ENCODE results near the gene BMAL1. TPM values are rescaled to one million over a fixed set of nuclear protein-coding genes. Genes with fewer than 3 reads are reported as not detected.
"Not testable (repeated sequence)": the region's sequence is repeated elsewhere in the genome, so short reads cannot be mapped to it uniquely, and the experiment has no call there.

BMAL1 gene
- total RNA-seq, 2 experiments from 2014 or later, result 36.0 to 41.0 TPM

GRCh38 chr11:13388741-13389140 lies 111.2 kb downstream of the BMAL1 start:
- ChIA-PET CTCF (interaction anchor here (0.9 kb wide), 1 partner anchor 71 kb away, joined by 5 read pairs; no protein-coding TSS in a partner anchor), POLR2A (no interaction called here)
- H3K4me3 Mint-ChIP-seq, result no peak overlapping the region
- H3K27ac Mint-ChIP-seq, result no peak overlapping the region
- peaks cover 50% of the 10 kb centered on the region for H3K36me3 Mint-ChIP-seq (ENCODE audit: low read depth)
- no peaks in the 10 kb centered on the region for H3K4me1 Mint-ChIP-seq
- H3K27me3 Mint-ChIP-seq, result no peaks in the 10 kb centered on the region
- H3K9me3 Mint-ChIP-seq, result no peaks in the 10 kb centered on the region
- no peak for DNase-seq

GRCh38 chr11:13391217-13391616 lies 113.6 kb downstream of the BMAL1 start:
- ChIA-PET POLR2A (no interaction called here), CTCF (no interaction called here)
- peaks cover 48% of the 10 kb centered on the region for H3K36me3 Mint-ChIP-seq (ENCODE audit: low read depth)
- no peaks in the 10 kb centered on the region for H3K4me1 Mint-ChIP-seq
- H3K27ac Mint-ChIP-seq, result no peak overlapping the region
- H3K4me3 Mint-ChIP-seq, result no peak overlapping the region
- no peaks in the 10 kb centered on the region for H3K27me3 Mint-ChIP-seq
- H3K9me3 Mint-ChIP-seq, result no peaks in the 10 kb centered on the region
- DNase-seq, result no peak

- H3K4me3 Mint-ChIP-seq, H3K27ac Mint-ChIP-seq, CTCF ChIA-PET, POLR2A ChIA-PET, DNase-seq, H3K27me3 Mint-ChIP-seq, H3K4me1 Mint-ChIP-seq, H3K9me3 Mint-ChIP-seq: not testable (repeated sequence)
- peaks cover 40% of the 10 kb centered on the region for H3K36me3 Mint-ChIP-seq (ENCODE audit: low read depth)
Measured at GRCh38 chr11:13398335-13398734, 120.7 kb downstream of the BMAL1 start.

- H3K4me3 Mint-ChIP-seq, result no peak overlapping the region
- no peak for DNase-seq
- H3K4me1 Mint-ChIP-seq, result no peaks in the 10 kb centered on the region
- H3K27ac Mint-ChIP-seq, result no peak overlapping the region
- H3K27me3 Mint-ChIP-seq, result no peaks in the 10 kb centered on the region
- POLR2A ChIA-PET, result no interaction called here
- H3K36me3 Mint-ChIP-seq (ENCODE audit: low read depth), result peaks cover 35% of the 10 kb centered on the region
- no peaks in the 10 kb centered on the region for H3K9me3 Mint-ChIP-seq
- CTCF ChIA-PET, result interaction anchor here (1.1 kb wide), 1 partner anchor 20 kb away, joined by 3 read pairs; no protein-coding TSS in a partner anchor
Measured at GRCh38 chr11:13405220-13405619, 127.6 kb downstream of the BMAL1 start.

- H3K9me3 Mint-ChIP-seq, result no peaks in the 10 kb centered on the region
- no peak overlapping the region for H3K27ac Mint-ChIP-seq
- H3K36me3 Mint-ChIP-seq (ENCODE audit: low read depth), result peaks cover 30% of the 10 kb centered on the region
- H3K4me3 Mint-ChIP-seq, result no peak overlapping the region
- no peaks in the 10 kb centered on the region for H3K27me3 Mint-ChIP-seq
- ChIA-PET CTCF (no interaction called here), POLR2A (no interaction called here)
- H3K4me1 Mint-ChIP-seq, result no peaks in the 10 kb centered on the region
- DNase-seq, result no peak
Measured at GRCh38 chr11:13415201-13415600, 137.6 kb downstream of the BMAL1 start.

GRCh38 chr11:13421561-13421960 lies 144.0 kb downstream of the BMAL1 start:
- H3K9me3 Mint-ChIP-seq, result no peaks in the 10 kb centered on the region
- ChIA-PET CTCF (no interaction called here), POLR2A (interaction anchor here (1.2 kb wide), 1 partner anchor 42 kb away, joined by 3 read pairs; the partner anchor contains the start of gene BTBD10)
- no peak overlapping the region for H3K27ac Mint-ChIP-seq
- H3K4me1 Mint-ChIP-seq, result no peaks in the 10 kb centered on the region
- DNase-seq, result no peak
- no peaks in the 10 kb centered on the region for H3K27me3 Mint-ChIP-seq
- no peak overlapping the region for H3K4me3 Mint-ChIP-seq
- H3K36me3 Mint-ChIP-seq (ENCODE audit: low read depth), result peaks cover 14% of the 10 kb centered on the region

- no peaks in the 10 kb centered on the region for H3K4me1 Mint-ChIP-seq
- H3K27ac Mint-ChIP-seq, result no peak overlapping the region
- peaks cover 7% of the 10 kb centered on the region for H3K9me3 Mint-ChIP-seq
- DNase-seq, result no peak
- ChIA-PET CTCF (no interaction called here), POLR2A (no interaction called here)
- no peak overlapping the region for H3K4me3 Mint-ChIP-seq
- no peaks in the 10 kb centered on the region for H3K27me3 Mint-ChIP-seq
- peaks cover 26% of the 10 kb centered on the region for H3K36me3 Mint-ChIP-seq (ENCODE audit: low read depth)
Measured at GRCh38 chr11:13423372-13423771, 145.8 kb downstream of the BMAL1 start.

- ChIA-PET CTCF (no interaction called here), POLR2A (no interaction called here)
- H3K27me3 Mint-ChIP-seq, result no peaks in the 10 kb centered on the region
- no peak for DNase-seq
- H3K36me3 Mint-ChIP-seq (ENCODE audit: low read depth), result peaks cover 35% of the 10 kb centered on the region
- H3K4me1 Mint-ChIP-seq, result no peaks in the 10 kb centered on the region
- peaks cover 11% of the 10 kb centered on the region for H3K9me3 Mint-ChIP-seq
- no peak overlapping the region for H3K27ac Mint-ChIP-seq
- H3K4me3 Mint-ChIP-seq, result no peak overlapping the region
Measured at GRCh38 chr11:13427440-13427839, 149.8 kb downstream of the BMAL1 start.

GRCh38 chr11:13429288-13429687 lies 151.7 kb downstream of the BMAL1 start:
- POLR2A ChIA-PET, result no interaction called here
- H3K27me3 Mint-ChIP-seq, result no peaks in the 10 kb centered on the region
- DNase-seq, result no peak
- CTCF ChIA-PET, result no interaction called here
- no peak overlapping the region for H3K27ac Mint-ChIP-seq
- peaks cover 11% of the 10 kb centered on the region for H3K9me3 Mint-ChIP-seq
- H3K4me3 Mint-ChIP-seq, result no peak overlapping the region
- H3K36me3 Mint-ChIP-seq (ENCODE audit: low read depth), result peaks cover 37% of the 10 kb centered on the region
- peaks cover under 1% of the 10 kb centered on the region for H3K4me1 Mint-ChIP-seq

- no peak for DNase-seq
- Mint-ChIP-seq H3K4me3 (no peak overlapping the region), H3K27ac (no peak overlapping the region), H3K27me3 (no peaks in the 10 kb centered on the region), H3K9me3 (peaks cover 11% of the 10 kb centered on the region), H3K36me3 (ENCODE audit: low read depth) (peaks cover 35% of the 10 kb centered on the region), H3K4me1 (peaks cover 5% of the 10 kb centered on the region)
- CTCF ChIA-PET, result no interaction called here
- POLR2A ChIA-PET, result no interaction called here
Measured at GRCh38 chr11:13429836-13430235, 152.2 kb downstream of the BMAL1 start.

- Mint-ChIP-seq H3K4me3 (no peak overlapping the region), H3K9me3 (peaks cover 4% of the 10 kb centered on the region), H3K36me3 (ENCODE audit: low read depth) (peaks cover 26% of the 10 kb centered on the region)
Measured at GRCh38 chr11:13433437-13433836, 155.8 kb downstream of the BMAL1 start.

GRCh38 chr11:13434247-13435205 lies 156.9 kb downstream of the BMAL1 start:
- Mint-ChIP-seq H3K4me3 (no peak overlapping the region), H3K9me3 (no peaks in the 10 kb centered on the region), H3K4me1 (peaks cover 6% of the 10 kb centered on the region), H3K27ac (no peak overlapping the region), H3K27me3 (no peaks in the 10 kb centered on the region), H3K36me3 (ENCODE audit: low read depth) (peaks cover 18% of the 10 kb centered on the region)
- CTCF ChIA-PET, result no interaction called here
- no peak for DNase-seq
- POLR2A ChIA-PET, result no interaction called here

More at GRCh38 chr11:13433437-13433836, 155.8 kb downstream of the BMAL1 start:
- POLR2A ChIA-PET, result no interaction called here
- no peak for DNase-seq
- Mint-ChIP-seq H3K27ac (no peak overlapping the region), H3K27me3 (no peaks in the 10 kb centered on the region), H3K4me1 (peaks cover 6% of the 10 kb centered on the region)
- CTCF ChIA-PET, result no interaction called here

- POLR2A ChIA-PET, result interaction anchor here (0.9 kb wide), 1 partner anchor 26 kb away, joined by 3 read pairs; the partner anchor contains the start of gene BTBD10
- H3K27me3 Mint-ChIP-seq, H3K4me3 Mint-ChIP-seq, H3K27ac Mint-ChIP-seq, DNase-seq, CTCF ChIA-PET, H3K9me3 Mint-ChIP-seq, H3K4me1 Mint-ChIP-seq: not testable (repeated sequence)
- H3K36me3 Mint-ChIP-seq (ENCODE audit: low read depth), result peaks cover 11% of the 10 kb centered on the region
Measured at GRCh38 chr11:13436836-13437235, 159.2 kb downstream of the BMAL1 start.
